HG03354 (cell line): ENCODE measurements around the gene MAN1A1.
"Not testable (repeated sequence)": the region's sequence is repeated elsewhere in the genome, so short reads cannot be mapped to it uniquely, and the experiment has no call there.

Experiments
- ATAC-seq: cut with Tn5 transposase; IDR thresholded peaks from one replicate; pipeline ENCODE4 v1.9.1; 2021; ENCODE audit warnings: mild to moderate bottlenecking; ENCODE audit not compliant: unreplicated experiment, poor library complexity, severe bottlenecking

MAN1A1 gene

GRCh38 chr6:119183457-119183856, 166.1 kb downstream of the MAN1A1 start:
- ATAC-seq, result no peak

GRCh38 chr6:119182875-119183274, 166.7 kb downstream of the MAN1A1 start:
- no peak for ATAC-seq

DNA sequence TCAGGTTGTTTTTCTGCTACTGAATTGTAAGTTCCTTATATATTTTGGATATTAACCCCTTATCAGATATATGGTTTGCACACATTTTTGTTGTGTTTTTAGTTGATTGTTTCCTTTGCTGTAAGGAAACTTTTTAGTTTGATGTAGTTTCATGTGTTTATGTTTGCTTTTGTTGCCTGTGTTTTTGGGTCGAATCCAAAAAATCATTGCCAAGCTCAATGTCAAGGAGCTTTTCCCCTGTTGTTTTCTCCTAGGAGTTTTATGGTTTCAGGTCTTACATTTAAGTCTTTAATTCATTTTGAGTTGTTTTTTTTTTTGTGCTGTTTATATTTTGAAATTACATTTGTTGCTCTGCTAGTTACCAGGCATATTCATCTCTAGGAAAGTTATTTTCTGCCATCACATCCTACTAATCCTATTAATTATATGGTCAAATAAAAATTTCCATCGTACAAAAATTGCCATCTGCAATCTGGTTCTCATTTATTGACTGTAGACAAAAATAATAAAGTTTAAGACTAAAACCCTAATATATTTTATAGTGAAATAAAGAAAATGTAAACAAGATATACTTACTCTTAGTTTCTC, 167.3 kb downstream of the MAN1A1 start:
- ATAC-seq, result no peak

GRCh38 chr6:119181046-119181445, 168.5 kb downstream of the MAN1A1 start:
- ATAC-seq, result no peak

- no peak for ATAC-seq
These were observed 169.7 kb downstream of the MAN1A1 start for GRCh38 chr6:119179842-119180241.

DNA sequence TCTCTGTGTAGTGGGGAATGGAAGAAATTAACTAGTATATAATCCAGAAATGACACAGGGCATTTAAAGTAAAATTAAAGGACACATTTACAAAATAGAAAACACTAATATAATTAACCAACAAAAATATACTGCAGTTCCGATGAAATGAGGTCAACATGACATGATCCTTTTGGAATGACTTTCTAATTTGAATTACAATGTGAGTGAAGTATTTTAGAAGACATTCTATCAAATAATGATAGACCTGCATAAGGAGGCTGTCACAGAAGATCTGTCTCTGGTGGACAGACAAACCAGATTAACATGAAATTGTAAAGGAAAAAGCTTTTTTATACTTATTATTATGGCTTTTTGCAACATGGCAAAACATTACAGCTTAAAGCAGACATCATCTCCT, 170.5 kb downstream of the MAN1A1 start:
- ATAC-seq, result no peak

DNA sequence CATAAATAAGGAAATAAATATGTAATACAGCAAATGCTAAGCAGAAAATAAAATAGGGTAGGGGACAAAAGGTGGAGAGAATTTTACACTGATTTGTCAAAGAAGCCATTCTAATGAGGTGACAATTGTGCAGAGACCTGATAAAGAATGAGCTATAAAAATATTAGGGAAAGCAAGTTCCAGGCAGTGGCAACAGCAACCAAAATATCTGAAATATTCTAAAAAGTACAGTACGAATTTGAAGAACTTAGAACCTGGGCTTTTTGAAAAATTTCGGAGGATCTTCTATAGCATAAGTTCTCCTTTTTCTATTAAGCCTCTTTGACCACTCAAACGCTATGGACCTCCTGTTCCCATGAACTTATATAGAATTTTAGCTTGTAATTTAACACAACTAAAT, 173.1 kb downstream of the MAN1A1 start:
- ATAC-seq, result no peak

DNA sequence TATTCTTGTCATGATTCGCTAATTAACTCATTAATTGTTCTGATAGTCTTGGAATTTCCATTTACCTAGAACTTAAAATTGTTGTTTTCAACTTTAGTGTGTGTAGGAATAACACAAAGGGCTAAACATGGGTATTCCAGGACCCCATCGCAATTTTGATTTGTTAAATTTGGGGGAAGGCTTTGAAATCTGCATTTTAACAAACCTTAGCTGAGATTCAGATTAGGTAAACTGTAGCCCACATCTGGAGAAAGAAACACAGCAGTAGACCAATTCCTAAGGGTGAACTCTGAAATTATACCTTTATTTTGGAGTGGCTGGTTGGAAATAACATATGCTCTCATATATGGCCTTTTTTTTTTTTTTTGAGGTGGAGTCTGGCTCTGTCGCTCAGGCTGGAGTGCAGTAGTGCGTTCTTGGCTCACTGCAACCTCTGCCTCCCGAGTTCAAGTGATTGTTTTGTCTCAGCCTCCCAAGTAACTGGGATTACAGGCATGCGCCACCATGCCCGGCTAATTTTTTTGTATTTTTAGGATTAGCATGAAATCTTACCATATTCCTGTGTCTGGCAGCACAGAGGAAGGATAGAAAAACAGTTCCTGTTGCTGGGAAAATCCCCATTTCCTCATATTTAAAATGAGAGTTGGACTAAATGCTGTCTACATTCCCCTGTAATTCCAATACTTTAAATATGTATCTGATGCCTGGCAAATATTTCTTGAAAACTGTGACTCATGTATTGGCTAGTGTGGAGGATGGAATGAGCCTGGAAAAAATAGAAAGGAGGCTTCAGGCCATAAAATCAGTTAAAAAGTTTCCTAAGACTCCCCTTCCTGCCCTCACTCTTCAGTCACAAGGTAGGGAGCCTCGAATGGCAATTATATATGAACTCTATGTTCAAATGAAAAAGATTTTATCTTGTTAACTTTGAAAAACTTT, 174.4 kb downstream of the MAN1A1 start:
- no peak for ATAC-seq

DNA sequence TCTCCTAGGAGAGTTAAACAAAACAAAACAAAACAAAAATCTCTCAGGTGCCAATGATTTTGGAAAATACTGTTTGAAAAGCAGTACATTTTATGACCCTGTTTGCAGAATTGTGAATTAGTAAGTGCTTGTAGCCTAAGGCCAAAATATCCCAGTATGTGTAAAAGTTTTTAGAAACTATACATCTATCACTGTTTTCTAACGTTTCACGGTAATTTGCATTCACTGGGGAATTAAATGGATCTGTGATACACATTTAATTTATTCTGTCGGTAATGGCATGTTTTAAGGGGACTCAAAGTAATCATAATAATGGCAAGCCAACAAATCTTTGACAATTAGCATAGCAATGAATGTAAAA, 175.5 kb downstream of the MAN1A1 start:
- no peak for ATAC-seq

DNA sequence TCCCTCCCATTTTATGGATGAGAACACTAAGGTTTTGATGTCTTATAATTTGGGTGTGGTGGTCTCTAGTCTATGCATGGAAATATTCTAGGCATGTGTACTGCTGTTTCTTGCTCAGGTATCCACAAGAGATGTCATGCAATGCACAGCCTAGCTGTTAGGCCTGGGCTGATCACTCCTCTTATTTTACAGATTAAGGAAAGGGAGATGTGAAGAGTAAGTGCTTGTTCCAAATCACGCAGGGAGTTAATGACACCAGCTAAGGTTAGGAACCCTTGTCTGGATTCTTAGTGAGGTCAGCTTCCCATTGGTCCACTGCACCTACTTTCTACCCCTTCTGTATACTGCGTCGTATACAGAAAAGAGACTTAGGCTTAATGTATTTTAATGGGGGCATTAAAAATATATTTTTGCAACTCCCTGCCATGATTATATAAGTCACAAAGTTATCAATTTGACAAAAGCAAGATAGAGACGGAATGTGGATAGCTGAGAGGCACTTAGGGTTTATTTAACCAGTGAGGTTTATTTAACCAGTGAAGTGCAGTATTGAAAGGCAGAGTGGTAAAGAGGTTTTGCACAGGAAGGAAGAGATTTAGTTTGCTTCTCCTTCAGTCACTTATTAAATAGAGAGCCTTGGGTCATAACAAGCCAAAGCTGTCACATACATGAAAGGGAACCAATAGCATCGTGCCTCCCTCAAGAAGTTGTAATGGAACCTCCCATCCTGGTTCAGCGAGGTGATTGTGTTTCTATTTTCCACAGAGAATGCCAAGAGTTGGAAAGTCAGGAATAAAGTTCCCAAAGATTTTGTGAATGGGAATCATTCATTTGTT, 176.1 kb downstream of the MAN1A1 start:
- ATAC-seq, result peak; percentile 58

- no peak for ATAC-seq
These were observed 176.7 kb downstream of the MAN1A1 start for GRCh38 chr6:119172824-119173223.

GRCh38 chr6:119171864-119172588, 177.5 kb downstream of the MAN1A1 start:
- peak; percentile 36 for ATAC-seq

GRCh38 chr6:119171088-119171841, 178.3 kb downstream of the MAN1A1 start:
- no peak for ATAC-seq

- ATAC-seq, result no peak
These were observed 179.0 kb downstream of the MAN1A1 start for GRCh38 chr6:119170447-119171087.

GRCh38 chr6:119170103-119170446, 179.5 kb downstream of the MAN1A1 start:
- no peak for ATAC-seq

GRCh38 chr6:119169355-119169754, 180.2 kb downstream of the MAN1A1 start:
- ATAC-seq, result not testable (repeated sequence)

GRCh38 chr6:119166024-119166784, 183.4 kb downstream of the MAN1A1 start:
- no peak for ATAC-seq

DNA sequence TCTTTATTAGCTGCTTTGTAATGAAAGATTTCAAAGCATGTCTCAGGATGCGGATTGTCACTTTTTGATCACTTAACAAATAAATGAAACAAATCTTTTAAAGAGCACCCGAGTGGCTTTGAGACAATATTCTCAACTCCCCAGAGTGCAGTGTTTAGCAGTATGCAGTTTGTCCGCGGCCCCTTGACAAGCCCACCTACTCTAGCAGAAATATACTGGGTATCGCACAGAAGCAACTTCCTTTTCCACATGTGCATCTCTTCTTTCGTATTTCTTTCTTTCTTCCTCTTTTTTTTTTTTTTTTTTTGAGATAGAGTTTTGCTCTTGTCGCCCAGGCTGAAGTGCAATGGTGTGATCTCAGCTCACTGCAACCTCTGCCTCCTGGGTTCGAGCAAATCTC, 186.6 kb downstream of the MAN1A1 start:
- no peak for ATAC-seq
